Choroid plexus epithelial cell (primary cell): ENCODE measurements around the gene SPATS2L.

Experiments
- DNase-seq: peaks from one replicate; pipeline ENCODE4 v3.0.0-alpha.2; 2010; ENCODE audit warnings: low read depth
- H3K4me3 ChIP-seq: 2 replicates; pipeline ENCODE4 v1.5.1; 2011; ENCODE audit warnings: low read depth, mild to moderate bottlenecking, control low read depth, low read length, moderate library complexity
- TF ChIP-seq, protein P1 (sequence below): conservative IDR thresholded peaks from 2 replicates; pipeline ENCODE4 v1.5.1; 2011; ENCODE audit warnings: low read depth, mild to moderate bottlenecking, control low read depth, inconsistent platforms, low read length, moderate library complexity

The SPATS2L gene

DNA sequence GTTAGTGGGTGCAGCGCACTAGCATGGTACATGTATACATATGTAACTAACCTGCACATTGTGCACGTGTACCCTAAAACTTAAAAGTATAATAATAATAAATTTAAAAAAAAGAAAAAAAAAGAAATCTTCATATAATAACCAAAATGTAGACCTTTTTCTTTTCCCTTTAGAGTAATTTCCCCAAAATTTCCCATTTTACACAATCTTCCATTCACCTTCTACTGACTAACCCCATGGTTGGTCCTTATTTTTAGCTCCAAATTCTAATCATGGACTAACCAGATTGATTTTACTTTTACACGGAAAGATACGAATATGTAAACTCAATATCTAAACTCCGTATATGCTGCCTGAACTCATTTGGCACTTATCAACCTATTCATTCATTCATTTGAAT is 195.7 kb downstream of the SPATS2L start:
- no peak for DNase-seq
- TF ChIP-seq, protein P1, sequence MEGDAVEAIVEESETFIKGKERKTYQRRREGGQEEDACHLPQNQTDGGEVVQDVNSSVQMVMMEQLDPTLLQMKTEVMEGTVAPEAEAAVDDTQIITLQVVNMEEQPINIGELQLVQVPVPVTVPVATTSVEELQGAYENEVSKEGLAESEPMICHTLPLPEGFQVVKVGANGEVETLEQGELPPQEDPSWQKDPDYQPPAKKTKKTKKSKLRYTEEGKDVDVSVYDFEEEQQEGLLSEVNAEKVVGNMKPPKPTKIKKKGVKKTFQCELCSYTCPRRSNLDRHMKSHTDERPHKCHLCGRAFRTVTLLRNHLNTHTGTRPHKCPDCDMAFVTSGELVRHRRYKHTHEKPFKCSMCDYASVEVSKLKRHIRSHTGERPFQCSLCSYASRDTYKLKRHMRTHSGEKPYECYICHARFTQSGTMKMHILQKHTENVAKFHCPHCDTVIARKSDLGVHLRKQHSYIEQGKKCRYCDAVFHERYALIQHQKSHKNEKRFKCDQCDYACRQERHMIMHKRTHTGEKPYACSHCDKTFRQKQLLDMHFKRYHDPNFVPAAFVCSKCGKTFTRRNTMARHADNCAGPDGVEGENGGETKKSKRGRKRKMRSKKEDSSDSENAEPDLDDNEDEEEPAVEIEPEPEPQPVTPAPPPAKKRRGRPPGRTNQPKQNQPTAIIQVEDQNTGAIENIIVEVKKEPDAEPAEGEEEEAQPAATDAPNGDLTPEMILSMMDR: no peak
- H3K4me3 ChIP-seq: no peak overlapping the region

DNA sequence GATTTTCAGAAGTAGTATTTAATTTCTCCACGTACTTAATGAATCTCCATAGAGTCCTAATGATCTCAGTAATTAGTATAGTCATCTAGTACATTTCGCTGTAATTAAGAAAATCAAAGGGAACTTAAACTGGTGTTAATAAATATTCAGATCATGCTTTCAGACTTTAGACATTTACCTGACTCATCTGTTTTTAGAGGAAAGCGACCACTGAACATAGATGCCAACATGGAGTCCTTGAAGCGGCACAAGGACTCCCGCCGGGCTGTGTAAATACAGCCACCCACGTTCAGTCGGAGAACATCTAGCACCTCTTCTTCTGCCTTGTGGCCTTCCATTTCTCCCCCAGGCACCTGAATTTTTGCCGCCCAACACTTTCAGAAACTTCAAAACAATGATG is 200.2 kb downstream of the SPATS2L start:
- DNase-seq: no peak
- TF ChIP-seq, protein P1: no peak

DNA sequence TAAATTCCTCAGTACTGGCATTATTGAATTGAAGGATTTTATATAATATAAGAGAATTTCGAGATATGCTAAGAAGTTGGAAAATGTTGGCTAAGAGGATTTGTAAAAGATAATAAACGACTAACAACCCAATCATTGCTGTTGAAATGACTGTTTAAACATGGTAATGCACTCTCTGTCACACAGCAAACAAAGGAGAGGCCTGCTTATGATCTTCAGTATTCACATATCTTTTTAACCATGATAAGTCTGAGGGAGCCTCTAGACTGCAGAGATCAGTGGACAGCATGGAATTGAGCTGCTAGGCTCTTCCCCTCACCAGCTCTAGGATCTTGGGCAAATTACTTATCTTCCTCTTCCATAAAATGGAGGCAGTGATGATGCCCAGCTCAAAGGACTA is 200.7 kb downstream of the SPATS2L start:
- H3K4me3 ChIP-seq: no peak overlapping the region
- no peak for DNase-seq
- TF ChIP-seq, protein P1: no peak

More for the DNA sequence above, 200.2 kb downstream of the SPATS2L start:
- no peak overlapping the region for H3K4me3 ChIP-seq

DNA sequence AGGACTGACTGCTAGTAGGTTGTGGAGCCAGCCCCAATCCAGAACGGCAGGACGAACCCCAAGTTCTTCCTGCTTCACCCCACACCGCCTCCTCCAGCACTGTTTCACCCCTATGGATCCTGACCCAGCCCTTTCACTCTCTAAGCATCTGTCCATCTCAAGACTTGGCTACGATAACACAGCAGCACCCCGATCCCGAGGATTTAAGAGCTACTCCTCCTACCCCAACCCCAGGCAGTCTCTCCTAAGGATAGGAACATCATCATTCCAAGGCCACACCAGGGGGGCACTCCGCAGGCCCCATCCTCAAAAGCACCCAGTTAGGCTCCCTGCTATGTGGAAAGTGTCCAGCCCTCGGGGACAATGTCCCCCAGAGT is 202.7 kb downstream of the SPATS2L start:
- DNase-seq: peak; percentile 11
- TF ChIP-seq, protein P1: no peak
- peak overlapping the region; percentile 76 for H3K4me3 ChIP-seq

DNA sequence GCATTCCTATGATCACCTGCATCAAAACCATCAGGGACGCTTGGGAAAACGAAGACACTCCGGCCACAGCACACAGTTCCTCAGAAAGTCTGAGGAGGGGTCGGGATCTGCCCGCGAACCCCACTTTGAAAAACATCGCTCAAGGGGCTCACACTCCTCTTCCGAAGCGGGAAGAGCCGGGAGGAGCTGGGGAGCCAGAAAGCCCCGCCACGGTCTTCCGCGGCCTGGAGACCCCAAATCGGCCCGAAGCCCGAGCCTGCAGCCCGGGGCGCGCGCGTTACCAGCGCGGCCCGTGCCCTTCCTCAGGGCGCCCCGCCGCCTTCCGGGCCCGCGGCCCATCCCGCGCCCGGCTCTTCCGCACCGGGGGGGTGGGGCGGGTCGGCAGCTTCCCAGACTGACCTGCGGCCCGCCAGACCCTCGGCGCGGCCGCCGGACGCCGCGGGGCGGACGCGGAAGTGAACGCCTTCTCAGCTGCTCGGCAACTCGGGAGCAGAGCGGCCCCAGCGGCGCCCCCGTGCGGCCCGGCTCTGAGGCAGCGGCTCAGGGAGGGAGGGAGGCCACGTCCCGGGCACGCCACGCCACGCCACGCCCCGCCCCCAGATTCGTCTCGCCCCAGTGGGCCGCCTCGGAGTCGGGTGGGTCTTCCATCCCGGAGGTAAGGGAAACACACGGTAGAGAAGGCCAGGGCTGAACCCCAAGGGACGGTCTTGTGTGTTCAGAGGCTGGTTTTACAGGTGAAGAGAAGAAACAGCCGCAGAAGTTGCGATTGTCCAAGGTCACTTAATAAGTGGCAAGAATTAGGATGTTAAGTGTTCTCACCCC is 203.3 kb downstream of the SPATS2L start, which contains the start of gene KCTD18:
Gene KCTD18 (minus strand): TSS at position 457 of the 822 bp plus-strand sequence. CDS start 3,052 bp downstream, outside the sequence.
- peak within 1 kb of the TSS; percentile 76 for H3K4me3 ChIP-seq
- DNase-seq: peak; percentile 86
- TF ChIP-seq, protein P1: peak; percentile 61

DNA sequence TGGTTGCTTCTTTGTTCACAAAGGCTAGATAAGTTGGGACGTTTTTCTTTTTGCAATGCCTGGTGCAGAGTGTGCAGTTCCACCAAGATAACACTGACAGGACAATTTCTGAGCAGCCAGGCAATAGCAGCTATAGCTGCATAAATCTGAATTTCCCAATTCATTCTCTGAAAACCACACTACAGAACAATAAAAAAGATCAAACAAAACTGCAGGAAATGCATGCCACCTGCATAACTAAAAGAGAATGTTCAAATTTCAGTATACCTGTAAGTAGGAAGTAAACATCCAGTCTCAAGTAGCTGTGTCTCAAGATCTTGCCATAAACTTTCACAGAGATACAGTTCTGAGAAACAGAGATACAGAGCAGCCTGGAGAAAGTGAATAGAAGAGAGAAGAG is 208.7 kb downstream of the SPATS2L start:
- TF ChIP-seq, protein P1: no peak
- no peak overlapping the region for H3K4me3 ChIP-seq
- no peak for DNase-seq

DNA sequence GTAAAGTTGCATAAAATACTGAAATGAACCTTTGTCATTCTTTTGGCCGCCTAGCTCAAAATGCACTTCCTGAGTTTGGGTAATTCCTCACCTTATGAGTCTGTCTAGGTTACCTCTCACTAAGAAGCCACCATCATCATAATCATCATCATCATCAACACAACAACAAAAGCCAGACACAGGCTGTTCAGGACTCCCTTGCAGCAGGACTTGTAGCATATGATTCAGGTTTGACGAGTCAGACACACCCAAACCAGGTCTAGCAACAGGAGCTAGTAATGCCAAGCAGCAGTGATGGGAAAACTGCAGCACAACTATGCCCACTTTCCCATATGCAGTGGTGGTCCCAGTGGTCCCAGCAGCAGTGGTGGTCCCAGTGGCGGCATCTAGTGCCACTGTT is 216.7 kb downstream of the SPATS2L start:
- TF ChIP-seq, protein P1: no peak
- DNase-seq: no peak

More for the DNA sequence above, 216.7 kb downstream of the SPATS2L start:
- no peak overlapping the region for H3K4me3 ChIP-seq
